ENCODE data around the gene ZBTB34. TPM values are rescaled to one million over a fixed set of nuclear protein-coding genes. Genes with fewer than 3 reads are reported as not detected.

ZBTB34 gene
- total RNA-seq, 6 experiments from 2014 or later: 2.0 to 3.4 (median 2.3) TPM

DNA sequence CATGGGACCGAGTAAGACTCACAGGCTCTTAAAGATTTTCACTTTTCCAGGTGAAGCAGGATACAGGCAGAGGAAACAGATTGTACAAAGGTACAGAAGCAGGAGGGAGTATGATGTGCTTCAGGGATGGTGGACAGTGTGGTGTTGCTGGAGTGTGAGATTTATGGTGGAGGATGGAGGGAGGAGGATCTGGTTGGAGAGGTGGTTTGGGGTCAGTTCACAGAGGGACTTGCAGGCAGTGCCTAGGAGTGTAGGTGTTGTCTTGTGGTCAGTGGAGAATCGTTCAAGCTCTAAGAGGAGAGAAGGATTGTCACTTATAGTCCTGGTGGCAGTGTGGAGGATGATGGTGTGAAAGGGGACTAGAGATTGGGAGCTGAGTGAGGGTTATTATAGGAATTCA, 65.9 kb downstream of the ZBTB34 start:
- no peaks in the 10 kb centered on the region for H3K4me1 ChIP-seq
- no peak overlapping the region for H3K4me3 ChIP-seq
- H3K9me3 ChIP-seq: no peaks in the 10 kb centered on the region
- DNase-seq (peak in 1 of 3 donors; percentile 10), ATAC-seq (no peak)
- no peak overlapping the region for H3K27ac ChIP-seq
- no peaks in the 10 kb centered on the region for H3K36me3 ChIP-seq
- H3K27me3 ChIP-seq: no peaks in the 10 kb centered on the region
- intact Hi-C loops (cut with DNase I): no loop called here
- TF ChIP-seq, protein P1, sequence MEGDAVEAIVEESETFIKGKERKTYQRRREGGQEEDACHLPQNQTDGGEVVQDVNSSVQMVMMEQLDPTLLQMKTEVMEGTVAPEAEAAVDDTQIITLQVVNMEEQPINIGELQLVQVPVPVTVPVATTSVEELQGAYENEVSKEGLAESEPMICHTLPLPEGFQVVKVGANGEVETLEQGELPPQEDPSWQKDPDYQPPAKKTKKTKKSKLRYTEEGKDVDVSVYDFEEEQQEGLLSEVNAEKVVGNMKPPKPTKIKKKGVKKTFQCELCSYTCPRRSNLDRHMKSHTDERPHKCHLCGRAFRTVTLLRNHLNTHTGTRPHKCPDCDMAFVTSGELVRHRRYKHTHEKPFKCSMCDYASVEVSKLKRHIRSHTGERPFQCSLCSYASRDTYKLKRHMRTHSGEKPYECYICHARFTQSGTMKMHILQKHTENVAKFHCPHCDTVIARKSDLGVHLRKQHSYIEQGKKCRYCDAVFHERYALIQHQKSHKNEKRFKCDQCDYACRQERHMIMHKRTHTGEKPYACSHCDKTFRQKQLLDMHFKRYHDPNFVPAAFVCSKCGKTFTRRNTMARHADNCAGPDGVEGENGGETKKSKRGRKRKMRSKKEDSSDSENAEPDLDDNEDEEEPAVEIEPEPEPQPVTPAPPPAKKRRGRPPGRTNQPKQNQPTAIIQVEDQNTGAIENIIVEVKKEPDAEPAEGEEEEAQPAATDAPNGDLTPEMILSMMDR (IDR thresholded peaks at IDR 0.05): no peak
- TF ChIP-seq POLR2A (IDR thresholded peaks at IDR 0.05): no peak
- WGBS (ENCODE audit: insufficient coverage, low coverage, low lambda C conversion rate, missing lambda C conversion rate): 68% methylated on average over 2 of the region's 2 CpGs

DNA sequence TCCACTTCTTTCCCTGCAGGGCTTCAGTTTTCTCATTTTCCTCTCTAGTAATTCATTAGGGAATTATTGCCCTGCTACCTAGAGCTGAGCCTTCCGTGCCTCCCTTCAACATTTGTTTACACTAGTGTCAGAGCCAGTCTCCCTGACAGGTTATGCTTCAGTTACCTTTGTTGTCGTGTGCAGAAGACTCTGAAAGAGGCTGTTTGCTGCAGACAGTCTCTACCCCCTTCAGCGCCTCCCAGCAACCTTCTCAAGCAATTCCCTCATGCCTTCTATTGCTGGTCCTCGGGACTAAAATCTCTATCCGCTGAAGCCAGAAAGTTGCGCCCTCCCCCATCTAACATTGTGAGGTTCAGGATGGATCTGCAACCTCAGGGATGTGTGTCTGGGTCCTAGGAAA, 67.0 kb downstream of the ZBTB34 start:
- Histone ChIP-seq H3K36me3 (no peaks in the 10 kb centered on the region), H3K27ac (no peak overlapping the region), H3K27me3 (no peaks in the 10 kb centered on the region), H3K4me1 (no peaks in the 10 kb centered on the region), H3K4me3 (no peak overlapping the region), H3K9me3 (no peaks in the 10 kb centered on the region)
- no peak for TF ChIP-seq POLR2A (IDR thresholded peaks at IDR 0.05)
- TF ChIP-seq, protein P1 (IDR thresholded peaks at IDR 0.05): no peak
- intact Hi-C loops (cut with DNase I): no loop called here
- ATAC-seq (no peak), DNase-seq (peak in 1 of 3 donors; percentile 8)
- 66% methylated on average over 6 of the region's 6 CpGs for WGBS (ENCODE audit: insufficient coverage, low coverage, low lambda C conversion rate, missing lambda C conversion rate)

GRCh38 chr9:126932871-126933321, 72.5 kb downstream of the ZBTB34 start:
- H3K4me1 ChIP-seq: no peaks in the 10 kb centered on the region
- H3K36me3 ChIP-seq: no peaks in the 10 kb centered on the region
- no peaks in the 10 kb centered on the region for H3K27me3 ChIP-seq
- intact Hi-C loops (cut with DNase I): loop anchor here in 1 of 2 donors (10.0 kb wide), 1 partner anchor 272 kb away; no protein-coding TSS in a partner anchor
- ATAC-seq (no peak), DNase-seq (peak in 1 of 3 donors; percentile 23)
- H3K4me3 ChIP-seq: no peak overlapping the region
- TF ChIP-seq, protein P1 (IDR thresholded peaks at IDR 0.05): no peak
- no peak for TF ChIP-seq POLR2A (IDR thresholded peaks at IDR 0.05)
- 94% methylated on average over 5 of the region's 11 CpGs for WGBS (ENCODE audit: insufficient coverage, low coverage, low lambda C conversion rate, missing lambda C conversion rate)
- H3K27ac ChIP-seq: no peak overlapping the region
- no peaks in the 10 kb centered on the region for H3K9me3 ChIP-seq

GRCh38 chr9:126933334-126933980, 73.0 kb downstream of the ZBTB34 start:
- DNase-seq (peak in 1 of 3 donors; percentile 29), ATAC-seq (peak in 1 of 4 donors; percentile 20)
- no peak for TF ChIP-seq POLR2A (IDR thresholded peaks at IDR 0.05)
- TF ChIP-seq, protein P1 (IDR thresholded peaks at IDR 0.05): no peak
- Histone ChIP-seq H3K36me3 (no peaks in the 10 kb centered on the region), H3K27ac (no peak overlapping the region), H3K4me3 (no peak overlapping the region), H3K27me3 (no peaks in the 10 kb centered on the region), H3K4me1 (no peaks in the 10 kb centered on the region), H3K9me3 (no peaks in the 10 kb centered on the region)
- 79% methylated on average over 9 of the region's 11 CpGs for WGBS (ENCODE audit: insufficient coverage, low coverage, low lambda C conversion rate, missing lambda C conversion rate)
- intact Hi-C loops (cut with DNase I): loop anchor here in 1 of 2 donors (10.0 kb wide), 1 partner anchor 271 kb away; no protein-coding TSS in a partner anchor
